Stimulated activated CD8-positive, alpha-beta memory T cell treated with anti-CD3 and anti-CD28 coated beads, Interleukin-12 subunit alpha, Interleukin-12 subunit beta, amount 100 ng/mL, for 4 hours (primary cell): ENCODE measurements around the gene NABP1.
A peak's percentile ranks its signal among the peaks of the same experiment; 100 is the strongest.

Experiments used
- DNase-seq: peaks from one replicate; pipeline ENCODE4 v3.0.0-alpha.2; 2020; ENCODE audit warnings: low read depth

Gene NABP1

GRCh38 chr2:191649519-191649918 lies 28.4 kb upstream of the NABP1 start:
- no peak for DNase-seq

- no peak for DNase-seq
Observed at GRCh38 chr2:191650896-191651773, 26.8 kb upstream of the NABP1 start.

GRCh38 chr2:191653667-191654391 lies 24.1 kb upstream of the NABP1 start:
- DNase-seq = no peak

GRCh38 chr2:191656391-191656790 lies 21.5 kb upstream of the NABP1 start:
- DNase-seq = no peak

GRCh38 chr2:191656792-191657191 lies 21.1 kb upstream of the NABP1 start:
- no peak for DNase-seq

GRCh38 chr2:191657977-191658376 lies 20.0 kb upstream of the NABP1 start:
- no peak for DNase-seq

GRCh38 chr2:191659198-191659597 lies 18.7 kb upstream of the NABP1 start:
- no peak for DNase-seq

GRCh38 chr2:191660575-191660974 lies 17.4 kb upstream of the NABP1 start:
- no peak for DNase-seq

GRCh38 chr2:191661097-191661924 lies 16.6 kb upstream of the NABP1 start:
- DNase-seq = no peak

GRCh38 chr2:191664823-191665677 lies 12.9 kb upstream of the NABP1 start:
- DNase-seq = no peak

- no peak for DNase-seq
Observed at GRCh38 chr2:191666226-191666625, 11.7 kb upstream of the NABP1 start.

GRCh38 chr2:191666732-191667131 lies 11.2 kb upstream of the NABP1 start:
- no peak for DNase-seq

- DNase-seq = no peak
Observed at GRCh38 chr2:191670076-191670475, 7.9 kb upstream of the NABP1 start.

GRCh38 chr2:191670787-191671186 lies 7.1 kb upstream of the NABP1 start:
- DNase-seq = no peak

GRCh38 chr2:191675807-191676721 lies 1.9 kb upstream of the NABP1 start:
- DNase-seq = peak; percentile 19

GRCh38 chr2:191676790-191677645 lies 918 bp upstream of the NABP1 start:
- DNase-seq = no peak

- DNase-seq = peak; percentile 51
Observed at GRCh38 chr2:191678437-191679100, 633 bp downstream of the NABP1 start.

- no peak for DNase-seq
Observed at GRCh38 chr2:191679818-191680600, 2.1 kb downstream of the NABP1 start.
